A549 (cell line): ENCODE data around the gene CNTNAP2.

Experiments
- BHLHE40 ChIP-seq: IDR thresholded peaks from 2 replicates; pipeline ENCODE4 v1.6.1; 2012; ENCODE audit warnings: low read depth, low read length, inconsistent platforms
- CHD4 ChIP-seq: fragments of 200-600 bp; sonication (generic); IDR thresholded peaks from 2 replicates; pipeline ENCODE4 v1.6.1; 2016; ENCODE audit warnings: antibody characterized with exemption, mild to moderate bottlenecking, borderline replicate concordance
- CTCF ChIP-seq: fragments of >200 bp; sonication (Bioruptor Twin); formaldehyde crosslinking; IDR thresholded peaks from 3 replicates; pipeline ENCODE4 v1.5.1; 2016
- JUN ChIP-seq, 2 experiments: fragments of >200 bp; sonication (Bioruptor Twin); formaldehyde crosslinking; IDR thresholded peaks; 2 replicates in 1 of 2; 3 replicates in 1 of 2; pipeline ENCODE4 v1.6.1; 2016 to 2017
- KDM5A ChIP-seq: fragments of 200-600 bp; sonication (generic); IDR thresholded peaks from 2 replicates; pipeline ENCODE4 v1.6.1; 2016; ENCODE audit warnings: antibody characterized with exemption, mild to moderate bottlenecking
- PBX3 ChIP-seq: IDR thresholded peaks from 2 replicates; pipeline ENCODE4 v1.6.1; 2012
- RAD21 ChIP-seq, 2 experiments: fragments of >200 bp in 1 of 2; sonication (Bioruptor Twin) in 1 of 2; formaldehyde crosslinking in 1 of 2; IDR thresholded peaks in 1 of 2; conservative IDR thresholded peaks in 1 of 2; 2 replicates in 1 of 2; 3 replicates in 1 of 2; pipeline ENCODE4 v1.6.1; 2012 to 2018; ENCODE audit warnings: inconsistent platforms in 1 of 2
- SREBF2 ChIP-seq: fragments of 450-650 bp; IDR thresholded peaks from 2 replicates; pipeline ENCODE4 v1.6.1; 2014; ENCODE audit warnings: mild to moderate bottlenecking, moderate library complexity
- USF2 ChIP-seq: fragments of 450-650 bp; IDR thresholded peaks from 2 replicates; pipeline ENCODE4 v1.6.1; 2014; ENCODE audit warnings: antibody characterized with exemption
- ZFP36 ChIP-seq: fragments of 450-650 bp; IDR thresholded peaks from 2 replicates; pipeline ENCODE4 v1.6.1; 2014; ENCODE audit warnings: borderline replicate concordance; ENCODE audit not compliant: partially characterized antibody
- ZSCAN20 ChIP-seq: fragments of 250-450 bp; sonication (Bioruptor Pico); IDR thresholded peaks from 2 replicates; pipeline ENCODE4 v1.8.0; 2022; ENCODE audit warnings: mild to moderate bottlenecking, moderate library complexity

- TF ChIP-seq RAD21 (conservative IDR thresholded peaks at IDR 0.05 in 1 of 2, IDR thresholded peaks at IDR 0.05 in 1 of 2) (no peak), USF2 (no peak), CTCF (no peak), KDM5A (no peak), CHD4 (no peak), BHLHE40 (no peak), ZFP36 (no peak), PBX3 (no peak), SREBF2 (no peak), JUN (IDR thresholded peaks at IDR 0.05) (no peak), ZSCAN20 (CRISPR knock-in tag) (no peak)
These were observed 98.2 kb downstream of the CNTNAP2 start for GRCh38 chr7:146214842-146215241.
